OCI-LY3 (cell line): ENCODE results near the gene PDE3A.

Experiments used
- H2AFZ ChIP-seq: fragments of 200-600, 300-600 bp; shearing (Covaris generic); 2 replicates; pipeline ENCODE4 v1.6.0; 2014; ENCODE audit warnings: antibody characterized with exemption, low read depth, low read length
- H3K27ac ChIP-seq: fragments of 200-600, 300-600 bp; sonication (generic); 2 replicates; pipeline ENCODE4 v1.5.1; 2014; ENCODE audit warnings: mild to moderate bottlenecking, low read length, moderate library complexity, mixed read lengths
- H3K27me3 ChIP-seq: fragments of 200-600, 300-600 bp; sonication (generic); 2 replicates; pipeline ENCODE4 v1.6.1; 2014; ENCODE audit warnings: low read depth, low read length, mixed read lengths
- H3K36me3 ChIP-seq: fragments of 200-600, 300-600 bp; sonication (generic); replicated peaks from 2 replicates; pipeline ENCODE3; 2014; ENCODE audit warnings: low read depth, low read length, mixed read lengths
- H3K4me1 ChIP-seq: fragments of 300-600, 200-600 bp; sonication (generic); 2 replicates; pipeline ENCODE4 v1.6.1; 2014; ENCODE audit warnings: low read length, mixed read lengths
- H3K4me2 ChIP-seq: fragments of 200-600, 300-600 bp; sonication (generic); 2 replicates; pipeline ENCODE4 v1.6.1; 2014; ENCODE audit warnings: low read length, mixed read lengths
- H3K4me3 ChIP-seq: fragments of 300-600, 200-600 bp; sonication (generic); 2 replicates; pipeline ENCODE4 v1.5.1; 2014; ENCODE audit warnings: antibody characterized with exemption, mild to moderate bottlenecking, low read length, moderate library complexity
- H3K79me2 ChIP-seq: fragments of 300-600, 200-600 bp; shearing (Covaris generic); 2 replicates; pipeline ENCODE4 v1.6.1; 2014; ENCODE audit warnings: mild to moderate bottlenecking, low read length, mixed read lengths
- H3K9ac ChIP-seq: fragments of 300-600, 200-600 bp; shearing (Covaris generic); 2 replicates; pipeline ENCODE4 v1.6.0; 2014; ENCODE audit warnings: mild to moderate bottlenecking, low read length, moderate library complexity
- H3K9me3 ChIP-seq: fragments of 200-600, 300-600 bp; shearing (Covaris generic); 2 replicates; pipeline ENCODE4 v1.6.1; 2014; ENCODE audit warnings: low read length, mixed read lengths; ENCODE audit not compliant: insufficient read depth
- H4K20me1 ChIP-seq: fragments of 200-600, 300-600 bp; sonication (generic); 2 replicates; pipeline ENCODE4 v1.6.1; 2016; ENCODE audit warnings: low read length, mixed read lengths; ENCODE audit not compliant: insufficient read depth
- EZH2phosphoT487 ChIP-seq: fragments of 200-600 bp; shearing (Covaris generic); IDR thresholded peaks from 2 replicates; pipeline ENCODE4 v1.6.1; 2018; ENCODE audit warnings: antibody characterized with exemption, mixed run types, low read depth
- TF ChIP-seq, protein P1 (sequence below): fragments of 200-600, 300-600 bp; sonication (generic); IDR thresholded peaks from 2 replicates; pipeline ENCODE4 v1.5.1; 2014; ENCODE audit warnings: antibody characterized with exemption, low read length, low read depth

The PDE3A gene

DNA sequence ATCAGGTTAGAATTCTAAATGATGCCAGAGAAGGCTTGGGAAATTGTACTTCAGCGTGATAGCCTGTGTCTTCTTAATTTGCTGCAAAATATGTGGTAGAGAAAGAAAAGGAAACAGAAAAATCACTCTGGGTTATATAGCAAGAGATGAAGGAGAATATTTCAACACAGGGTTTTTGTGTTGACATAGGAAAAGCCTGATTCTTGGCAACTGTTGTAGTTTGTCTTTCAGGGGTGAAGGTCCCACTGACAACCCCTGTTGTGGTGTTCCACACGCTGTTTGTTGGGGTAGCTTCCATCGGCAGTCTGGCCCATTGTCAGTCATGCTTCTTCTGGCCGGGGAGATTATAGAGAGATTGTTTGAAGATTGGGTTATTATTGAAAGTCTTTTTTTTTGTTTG, 313.0 kb downstream of the PDE3A start:
- Histone ChIP-seq H3K36me3 (no peaks in the 10 kb centered on the region), H3K79me2 (no peaks in the 10 kb centered on the region), H4K20me1 (no peaks in the 10 kb centered on the region), H3K27ac (no peak overlapping the region), H3K4me1 (no peaks in the 10 kb centered on the region), H3K27me3 (no peaks in the 10 kb centered on the region), H3K9ac (no peak overlapping the region), H3K9me3 (no peaks in the 10 kb centered on the region), H3K4me3 (no peak overlapping the region), H2AFZ (no peak overlapping the region), H3K4me2 (no peak overlapping the region)
- no peak for TF ChIP-seq EZH2phosphoT487
- TF ChIP-seq, protein P1, sequence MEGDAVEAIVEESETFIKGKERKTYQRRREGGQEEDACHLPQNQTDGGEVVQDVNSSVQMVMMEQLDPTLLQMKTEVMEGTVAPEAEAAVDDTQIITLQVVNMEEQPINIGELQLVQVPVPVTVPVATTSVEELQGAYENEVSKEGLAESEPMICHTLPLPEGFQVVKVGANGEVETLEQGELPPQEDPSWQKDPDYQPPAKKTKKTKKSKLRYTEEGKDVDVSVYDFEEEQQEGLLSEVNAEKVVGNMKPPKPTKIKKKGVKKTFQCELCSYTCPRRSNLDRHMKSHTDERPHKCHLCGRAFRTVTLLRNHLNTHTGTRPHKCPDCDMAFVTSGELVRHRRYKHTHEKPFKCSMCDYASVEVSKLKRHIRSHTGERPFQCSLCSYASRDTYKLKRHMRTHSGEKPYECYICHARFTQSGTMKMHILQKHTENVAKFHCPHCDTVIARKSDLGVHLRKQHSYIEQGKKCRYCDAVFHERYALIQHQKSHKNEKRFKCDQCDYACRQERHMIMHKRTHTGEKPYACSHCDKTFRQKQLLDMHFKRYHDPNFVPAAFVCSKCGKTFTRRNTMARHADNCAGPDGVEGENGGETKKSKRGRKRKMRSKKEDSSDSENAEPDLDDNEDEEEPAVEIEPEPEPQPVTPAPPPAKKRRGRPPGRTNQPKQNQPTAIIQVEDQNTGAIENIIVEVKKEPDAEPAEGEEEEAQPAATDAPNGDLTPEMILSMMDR, result no peak

DNA sequence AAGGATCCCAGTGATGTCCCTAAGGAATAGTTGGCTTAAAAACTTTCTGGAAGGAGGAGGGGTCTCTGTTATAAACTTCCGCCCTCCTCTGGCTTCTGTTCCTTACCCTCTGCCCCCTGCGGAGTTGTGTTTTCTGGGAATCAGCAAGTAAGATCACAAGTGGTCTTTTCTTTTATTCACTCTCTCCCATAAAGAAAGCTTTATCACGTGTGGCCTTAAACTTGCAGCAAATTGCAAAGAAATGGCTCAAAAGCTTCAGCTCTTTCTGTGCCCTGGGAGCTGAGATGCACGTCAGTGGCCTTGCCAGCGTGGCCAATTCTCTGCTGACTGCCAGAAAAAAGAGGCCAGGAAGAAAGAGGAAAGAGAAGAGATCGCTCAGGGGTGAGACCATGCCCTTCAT, 326.9 kb downstream of the PDE3A start, which contains the start of gene SLCO1C1:
TSS of gene SLCO1C1 (plus strand) at position 101 of the 400 bp plus-strand sequence. CDS start 4,245 bp downstream, outside the sequence.
- no peak within 1 kb of the TSS for H3K4me3 ChIP-seq
- no peak within 1 kb of the TSS for H2AFZ ChIP-seq
- no peak within 1 kb of the TSS for H3K9ac ChIP-seq

DNA sequence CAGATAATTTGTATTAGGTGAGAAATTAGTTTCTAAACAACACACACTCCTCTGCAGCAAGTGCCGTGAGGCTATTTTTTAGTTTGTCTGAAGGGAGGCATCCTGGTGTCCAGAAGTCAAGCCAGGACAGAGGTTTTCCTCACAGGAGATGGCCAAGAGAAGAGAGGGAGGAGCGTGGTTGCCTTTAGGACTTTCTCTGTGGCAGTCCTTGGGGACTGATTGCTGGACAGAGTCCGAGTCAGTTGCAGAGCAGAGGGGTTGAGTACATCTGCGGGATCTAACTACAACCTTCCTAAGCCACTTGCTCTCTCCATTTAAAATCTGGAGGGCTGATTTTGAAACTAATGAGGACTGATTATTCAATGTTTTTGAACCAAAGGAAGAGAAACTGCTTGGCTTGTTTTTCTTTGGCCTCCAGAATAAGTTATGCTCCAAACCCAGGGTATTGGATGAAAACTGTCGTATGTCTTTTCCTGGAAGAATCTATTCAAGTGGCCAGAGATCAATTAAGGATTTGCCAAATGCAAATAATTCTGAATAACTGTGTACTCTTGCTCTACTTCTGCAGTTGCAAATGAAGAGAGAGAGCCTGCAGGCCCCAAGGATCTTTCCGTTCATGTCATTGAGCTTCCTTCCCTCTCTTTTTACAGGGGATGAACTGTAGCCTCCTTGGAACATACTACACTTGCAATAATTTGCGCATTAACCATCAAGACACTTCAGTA, 328.0 kb downstream of the PDE3A start:
- H4K20me1 ChIP-seq, result no peaks in the 10 kb centered on the region
- TF ChIP-seq, protein P1, result no peak
- no peak for TF ChIP-seq EZH2phosphoT487
- no peak overlapping the region for H2AFZ ChIP-seq
- no peaks in the 10 kb centered on the region for H3K79me2 ChIP-seq
- H3K9me3 ChIP-seq, result no peaks in the 10 kb centered on the region
- H3K4me2 ChIP-seq, result no peak overlapping the region
- no peaks in the 10 kb centered on the region for H3K27me3 ChIP-seq
- no peak overlapping the region for H3K9ac ChIP-seq
- H3K27ac ChIP-seq, result no peak overlapping the region
- H3K36me3 ChIP-seq, result no peaks in the 10 kb centered on the region
- no peak overlapping the region for H3K4me3 ChIP-seq
- H3K4me1 ChIP-seq, result no peaks in the 10 kb centered on the region

More for the DNA sequence above, 326.9 kb downstream of the PDE3A start, which contains the start of gene SLCO1C1:
- no peaks in the 10 kb centered on the region for H3K36me3 ChIP-seq
- no peaks in the 10 kb centered on the region for H3K79me2 ChIP-seq
- H3K4me1 ChIP-seq, result no peaks in the 10 kb centered on the region
- H3K27me3 ChIP-seq, result no peaks in the 10 kb centered on the region
- no peak within 1 kb of the TSS for H3K4me2 ChIP-seq
- H4K20me1 ChIP-seq, result no peaks in the 10 kb centered on the region
- no peak within 1 kb of the TSS for H3K27ac ChIP-seq
- H3K9me3 ChIP-seq, result no peaks in the 10 kb centered on the region
- TF ChIP-seq, protein P1, result no peak
- TF ChIP-seq EZH2phosphoT487, result no peak

DNA sequence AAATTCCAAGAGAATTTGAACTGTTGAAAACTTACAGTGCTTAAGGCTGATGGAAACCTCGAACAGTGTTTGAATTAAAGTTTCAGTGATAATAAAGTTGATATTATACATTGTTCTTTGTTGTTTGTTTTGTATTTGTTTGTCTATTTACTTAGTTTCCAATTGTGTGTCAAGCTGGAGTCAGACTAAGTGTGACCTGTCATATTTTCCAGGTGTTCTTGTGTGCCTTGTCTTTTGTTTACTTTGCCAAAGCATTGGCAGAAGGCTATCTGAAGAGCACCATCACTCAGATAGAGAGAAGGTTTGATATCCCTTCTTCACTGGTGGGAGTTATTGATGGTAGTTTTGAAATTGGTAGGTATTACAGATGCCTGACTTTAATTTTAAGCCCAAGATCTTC, 332.8 kb downstream of the PDE3A start:
- H3K36me3 ChIP-seq, result no peaks in the 10 kb centered on the region
- H3K4me2 ChIP-seq, result no peak overlapping the region
- no peak overlapping the region for H3K9ac ChIP-seq
- H3K27ac ChIP-seq, result no peak overlapping the region
- no peaks in the 10 kb centered on the region for H3K9me3 ChIP-seq
- no peaks in the 10 kb centered on the region for H3K79me2 ChIP-seq
- no peak overlapping the region for H3K4me3 ChIP-seq
- TF ChIP-seq, protein P1, result no peak
- no peak for TF ChIP-seq EZH2phosphoT487
- no peaks in the 10 kb centered on the region for H4K20me1 ChIP-seq
- no peak overlapping the region for H2AFZ ChIP-seq
- H3K27me3 ChIP-seq, result no peaks in the 10 kb centered on the region
- H3K4me1 ChIP-seq, result no peaks in the 10 kb centered on the region
